Ishikawa (cell line): ENCODE measurements around the gene MGAM2.

Experiments used
- CREB1 ChIP-seq: IDR thresholded peaks from 2 replicates; pipeline ENCODE4 v1.6.1; 2012; ENCODE audit warnings: low read depth
- EP300 ChIP-seq: IDR thresholded peaks from 2 replicates; pipeline ENCODE4 v1.6.1; 2012; ENCODE audit warnings: borderline replicate concordance
- MAX ChIP-seq: IDR thresholded peaks from 2 replicates; pipeline ENCODE4 v1.6.1; 2012
- NFIC ChIP-seq: IDR thresholded peaks from 2 replicates; pipeline ENCODE4 v1.6.1; 2012
- REST ChIP-seq: IDR thresholded peaks from 2 replicates; pipeline ENCODE4 v1.6.1; 2012; ENCODE audit warnings: low read depth, mild to moderate bottlenecking
- TAF1 ChIP-seq: IDR thresholded peaks from 2 replicates; pipeline ENCODE4 v1.6.1; 2012; ENCODE audit warnings: low read depth, mild to moderate bottlenecking
- TEAD4 ChIP-seq: IDR thresholded peaks from 2 replicates; pipeline ENCODE4 v1.6.1; 2012
- USF1 ChIP-seq: IDR thresholded peaks from 2 replicates; pipeline ENCODE4 v1.6.1; 2012
- YY1 ChIP-seq: IDR thresholded peaks from 2 replicates; pipeline ENCODE4 v1.6.1; 2012; ENCODE audit warnings: low read depth

GRCh38 chr7:142085428-142085827, 26.1 kb upstream of the MGAM2 start:
- no peak for TF ChIP-seq MAX
- no peak for TF ChIP-seq TAF1
- no peak for TF ChIP-seq USF1
- no peak for TF ChIP-seq EP300
- TF ChIP-seq YY1: no peak
- TF ChIP-seq TEAD4: no peak
- TF ChIP-seq NFIC: no peak
- TF ChIP-seq REST: no peak
- TF ChIP-seq CREB1: no peak
